A549 (cell line): ENCODE data around the gene ZBTB44.
"Not testable (repeated sequence)": the region's sequence is repeated elsewhere in the genome, so short reads cannot be mapped to it uniquely, and the experiment has no call there.

Experiments used
- BHLHE40 ChIP-seq: IDR thresholded peaks from 2 replicates; pipeline ENCODE4 v1.6.1; 2012; ENCODE audit warnings: low read depth, low read length, inconsistent platforms
- CEBPB ChIP-seq, 2 experiments: fragments of >200 bp in 1 of 2; sonication (Bioruptor Twin) in 1 of 2; formaldehyde crosslinking in 1 of 2; IDR thresholded peaks; 2 replicates each; pipeline ENCODE4 v1.6.1; 2012 to 2016
- CHD4 ChIP-seq: fragments of 200-600 bp; sonication (generic); IDR thresholded peaks from 2 replicates; pipeline ENCODE4 v1.6.1; 2016; ENCODE audit warnings: antibody characterized with exemption, mild to moderate bottlenecking, borderline replicate concordance
- CTCF ChIP-seq: fragments of >200 bp; sonication (Bioruptor Twin); formaldehyde crosslinking; IDR thresholded peaks from 3 replicates; pipeline ENCODE4 v1.5.1; 2016
- HMGXB4 ChIP-seq: fragments of 250-450 bp; sonication (Bioruptor Pico); IDR thresholded peaks from 2 replicates; pipeline ENCODE4 v1.5.0; 2021; ENCODE audit warnings: mild to moderate bottlenecking, moderate library complexity, borderline replicate concordance
- RAD21 ChIP-seq, 2 experiments: fragments of >200 bp in 1 of 2; sonication (Bioruptor Twin) in 1 of 2; formaldehyde crosslinking in 1 of 2; IDR thresholded peaks in 1 of 2; conservative IDR thresholded peaks in 1 of 2; 2 replicates in 1 of 2; 3 replicates in 1 of 2; pipeline ENCODE4 v1.6.1; 2012 to 2018; ENCODE audit warnings: inconsistent platforms in 1 of 2
- RCOR1 ChIP-seq: fragments of 150-350 bp; IDR thresholded peaks from 2 replicates; pipeline ENCODE4 v1.6.1; 2014; ENCODE audit warnings: antibody characterized with exemption, low read length, low read depth
- SMC3 ChIP-seq: fragments of >200 bp; sonication (Bioruptor Twin); formaldehyde crosslinking; IDR thresholded peaks from 3 replicates; pipeline ENCODE4 v1.6.1; 2018; ENCODE audit warnings: inconsistent platforms
- ZNF302 ChIP-seq: fragments of 250-450 bp; sonication (Bioruptor Pico); IDR thresholded peaks from 2 replicates; pipeline ENCODE4 v1.9.0; 2021; ENCODE audit warnings: inconsistent platforms, mild to moderate bottlenecking, moderate library complexity

- TF ChIP-seq SMC3; CTCF; HMGXB4 (CRISPR knock-in tag); CEBPB (IDR thresholded peaks at IDR 0.05); ZNF302 (CRISPR knock-in tag); RCOR1; BHLHE40; CHD4; RAD21 (conservative IDR thresholded peaks at IDR 0.05 in 1 of 2, IDR thresholded peaks at IDR 0.05 in 1 of 2): not testable (repeated sequence)
These were observed 80.8 kb downstream of the ZBTB44 start for GRCh38 chr11:130233888-130234287.
